ENCODE data around the gene RPA3.
A peak's percentile ranks its signal among the peaks of the same experiment; 100 is the strongest.

The RPA3 gene

GRCh38 chr7:7718492-7718891, at the start of gene RPA3:
RPA3 (minus strand) TSS chr7:7718607; CDS start chr7:7640418, 78,189 bp downstream.
- no peak for DNase-seq

- DNase-seq, result no peak
Measured at GRCh38 chr7:7766671-7767070, 48.3 kb upstream of the RPA3 start.

GRCh38 chr7:7765422-7765821, 47.0 kb upstream of the RPA3 start:
- DNase-seq, result no peak

GRCh38 chr7:7764520-7765396, 46.4 kb upstream of the RPA3 start:
- DNase-seq, result no peak

GRCh38 chr7:7761974-7762779, 43.8 kb upstream of the RPA3 start:
- no peak for DNase-seq

- no peak for DNase-seq
Measured at GRCh38 chr7:7761340-7761973, 43.0 kb upstream of the RPA3 start.

GRCh38 chr7:7757576-7757975, 39.2 kb upstream of the RPA3 start:
- DNase-seq, result no peak

- DNase-seq, result no peak
Measured at GRCh38 chr7:7756577-7756976, 38.2 kb upstream of the RPA3 start.

- no peak for DNase-seq
Measured at GRCh38 chr7:7751243-7752092, 33.1 kb upstream of the RPA3 start.

- DNase-seq, result no peak
Measured at GRCh38 chr7:7750571-7751242, 32.3 kb upstream of the RPA3 start.

- DNase-seq, result peak; percentile 8
Measured at GRCh38 chr7:7746458-7746857, 28.1 kb upstream of the RPA3 start.

- no peak for DNase-seq
Measured at GRCh38 chr7:7745966-7746365, 27.6 kb upstream of the RPA3 start.

- DNase-seq, result no peak
Measured at GRCh38 chr7:7745258-7745657, 26.9 kb upstream of the RPA3 start.

GRCh38 chr7:7742223-7742622, 23.8 kb upstream of the RPA3 start:
- no peak for DNase-seq

GRCh38 chr7:7740037-7740355, 21.6 kb upstream of the RPA3 start:
- DNase-seq, result no peak

GRCh38 chr7:7739204-7740036, 21.0 kb upstream of the RPA3 start:
- DNase-seq, result no peak

GRCh38 chr7:7738622-7739021, 20.2 kb upstream of the RPA3 start:
- DNase-seq, result no peak

- DNase-seq, result no peak
Measured at GRCh38 chr7:7738177-7738576, 19.8 kb upstream of the RPA3 start.

GRCh38 chr7:7737674-7738073, 19.3 kb upstream of the RPA3 start:
- DNase-seq, result no peak

GRCh38 chr7:7736671-7737070, 18.3 kb upstream of the RPA3 start:
- DNase-seq, result no peak

GRCh38 chr7:7732621-7733281, 14.3 kb upstream of the RPA3 start:
- DNase-seq, result no peak

Data from NCI-H774 (cell line).